ENCODE measurements around the gene MICALL2.

MICALL2 gene

DNA sequence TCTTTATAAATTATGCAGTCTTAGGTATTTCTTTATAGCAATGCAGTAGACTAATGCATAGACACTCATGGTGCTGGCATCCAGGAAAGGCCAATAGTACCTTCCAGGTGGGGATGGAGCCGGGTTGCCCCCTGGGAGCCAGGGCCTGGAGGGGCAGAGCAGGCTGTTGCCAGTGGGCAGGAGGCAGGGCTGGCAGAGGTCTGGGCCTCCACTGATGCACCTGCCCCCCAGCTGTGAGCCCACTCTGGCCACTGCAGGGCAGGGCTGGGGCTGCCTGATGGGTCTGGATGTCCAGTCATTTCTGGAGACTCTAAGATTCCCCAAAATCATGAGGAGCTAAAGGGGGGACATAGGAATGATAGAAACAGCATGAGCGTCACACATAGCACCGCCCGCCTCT is 66.7 kb downstream of the MICALL2 start:
- no peak overlapping the region for H3K27ac ChIP-seq (ENCODE audit: low read depth, low read length)
- H3F3A ChIP-seq (ENCODE audit: control insufficient read depth, insufficient read depth) = no peaks in the 10 kb centered on the region
- H3K4me2 ChIP-seq (ENCODE audit: low read length) = no peak overlapping the region
- H4K20me1 ChIP-seq (ENCODE audit: control insufficient read depth, insufficient read depth, low read depth, low read length) = no peaks in the 10 kb centered on the region
- TF ChIP-seq EZH2phosphoT487 (IDR thresholded peaks at IDR 0.05; ENCODE audit: borderline replicate concordance, low read length) = no peak
- TF ChIP-seq, protein P1, sequence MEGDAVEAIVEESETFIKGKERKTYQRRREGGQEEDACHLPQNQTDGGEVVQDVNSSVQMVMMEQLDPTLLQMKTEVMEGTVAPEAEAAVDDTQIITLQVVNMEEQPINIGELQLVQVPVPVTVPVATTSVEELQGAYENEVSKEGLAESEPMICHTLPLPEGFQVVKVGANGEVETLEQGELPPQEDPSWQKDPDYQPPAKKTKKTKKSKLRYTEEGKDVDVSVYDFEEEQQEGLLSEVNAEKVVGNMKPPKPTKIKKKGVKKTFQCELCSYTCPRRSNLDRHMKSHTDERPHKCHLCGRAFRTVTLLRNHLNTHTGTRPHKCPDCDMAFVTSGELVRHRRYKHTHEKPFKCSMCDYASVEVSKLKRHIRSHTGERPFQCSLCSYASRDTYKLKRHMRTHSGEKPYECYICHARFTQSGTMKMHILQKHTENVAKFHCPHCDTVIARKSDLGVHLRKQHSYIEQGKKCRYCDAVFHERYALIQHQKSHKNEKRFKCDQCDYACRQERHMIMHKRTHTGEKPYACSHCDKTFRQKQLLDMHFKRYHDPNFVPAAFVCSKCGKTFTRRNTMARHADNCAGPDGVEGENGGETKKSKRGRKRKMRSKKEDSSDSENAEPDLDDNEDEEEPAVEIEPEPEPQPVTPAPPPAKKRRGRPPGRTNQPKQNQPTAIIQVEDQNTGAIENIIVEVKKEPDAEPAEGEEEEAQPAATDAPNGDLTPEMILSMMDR (IDR thresholded peaks at IDR 0.05; ENCODE audit: low read depth, low read length, poor library complexity, severe bottlenecking) = no peak
- peaks cover 4% of the 10 kb centered on the region; the same call in 1 of the 2 replicates for H3K9me3 ChIP-seq (ENCODE audit: control insufficient read depth, insufficient read depth, low read length)
- H3K9me2 ChIP-seq (replicated peaks; ENCODE audit: control insufficient read depth, low read length) = no peaks in the 10 kb centered on the region
- H3K27me3 ChIP-seq (ENCODE audit: control insufficient read depth, low read length) = 0 out of 2 replicates have a peak, but pooled peaks cover 3% of the 10 kb centered on the region
- no peak overlapping the region for H3K4me3 ChIP-seq (ENCODE audit: low read length)
- H3K4me1 ChIP-seq (ENCODE audit: control insufficient read depth, low read length) = no peaks in the 10 kb centered on the region
- no peaks in the 10 kb centered on the region for H3K36me3 ChIP-seq (ENCODE audit: control insufficient read depth, low read length)
- H3K79me2 ChIP-seq (ENCODE audit: control insufficient read depth, low read length) = no peaks in the 10 kb centered on the region

DNA sequence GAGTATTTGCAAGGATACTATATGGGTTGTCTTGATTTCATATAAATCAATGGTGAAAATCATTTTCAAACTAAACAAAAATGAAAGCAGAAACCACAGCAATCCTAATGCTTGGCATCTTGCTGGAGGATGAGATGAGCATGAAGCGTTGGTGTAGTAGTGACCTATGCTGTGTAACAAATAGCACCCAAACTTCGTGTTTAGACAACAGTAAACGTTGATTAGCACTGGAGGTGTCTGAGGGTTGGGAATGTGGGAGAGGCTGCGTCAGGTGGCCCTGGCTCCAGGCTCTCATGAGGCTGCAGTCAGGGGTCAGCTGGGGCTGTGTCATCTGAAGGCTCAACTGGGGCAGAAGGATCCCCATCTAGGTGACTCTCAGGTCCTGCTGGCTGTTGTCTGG is 67.8 kb downstream of the MICALL2 start:
- H3K27ac ChIP-seq (ENCODE audit: low read depth, low read length) = no peak overlapping the region
- H3K36me3 ChIP-seq (ENCODE audit: control insufficient read depth, low read length) = no peaks in the 10 kb centered on the region
- H3K9me3 ChIP-seq (ENCODE audit: control insufficient read depth, insufficient read depth, low read length) = peaks cover 4% of the 10 kb centered on the region; the same call in 1 of the 2 replicates
- TF ChIP-seq, protein P1 (IDR thresholded peaks at IDR 0.05; ENCODE audit: low read depth, low read length, poor library complexity, severe bottlenecking) = no peak
- TF ChIP-seq EZH2phosphoT487 (IDR thresholded peaks at IDR 0.05; ENCODE audit: borderline replicate concordance, low read length) = no peak
- H3K27me3 ChIP-seq (ENCODE audit: control insufficient read depth, low read length) = 0 out of 2 replicates have a peak, but pooled peaks cover 3% of the 10 kb centered on the region
- no peaks in the 10 kb centered on the region for H3F3A ChIP-seq (ENCODE audit: control insufficient read depth, insufficient read depth)
- no peaks in the 10 kb centered on the region for H4K20me1 ChIP-seq (ENCODE audit: control insufficient read depth, insufficient read depth, low read depth, low read length)
- no peak overlapping the region for H3K4me2 ChIP-seq (ENCODE audit: low read length)
- H3K79me2 ChIP-seq (ENCODE audit: control insufficient read depth, low read length) = no peaks in the 10 kb centered on the region
- no peaks in the 10 kb centered on the region for H3K4me1 ChIP-seq (ENCODE audit: control insufficient read depth, low read length)
- H3K4me3 ChIP-seq (ENCODE audit: low read length) = no peak overlapping the region
- H3K9me2 ChIP-seq (replicated peaks; ENCODE audit: control insufficient read depth, low read length) = no peaks in the 10 kb centered on the region

DNA sequence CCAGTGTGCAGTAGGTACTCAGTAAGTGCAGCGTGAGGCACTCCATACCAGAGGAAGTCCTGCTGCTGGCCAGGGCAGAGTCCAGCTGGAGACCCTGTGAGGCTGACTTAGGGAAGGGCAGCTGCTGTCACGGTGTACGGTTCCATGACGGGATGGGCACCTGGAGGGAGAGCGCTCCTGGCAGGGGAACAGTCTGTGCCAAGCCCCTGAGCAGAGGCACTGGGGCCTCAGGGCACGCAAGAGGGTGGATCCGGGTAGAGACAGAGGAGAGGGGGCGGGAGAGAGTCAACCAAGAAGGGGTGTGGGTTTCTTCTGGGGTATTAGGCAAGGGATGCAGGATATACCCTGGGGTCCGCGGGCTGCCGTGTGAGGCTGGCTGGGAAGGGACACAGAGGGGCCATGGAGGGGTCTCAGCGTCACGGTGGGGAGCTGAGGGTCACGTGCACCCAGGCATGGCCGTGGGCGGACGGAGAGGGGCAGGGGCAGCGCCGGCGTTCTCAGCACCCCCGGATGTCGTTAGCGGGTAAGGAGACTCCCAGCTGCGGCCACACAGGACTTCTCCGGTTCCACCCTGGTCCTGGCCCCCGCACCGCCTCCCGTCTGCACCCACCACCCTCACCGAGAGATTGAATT is 70.5 kb downstream of the MICALL2 start:
- no peak overlapping the region for H3K4me3 ChIP-seq (ENCODE audit: low read length)
- H4K20me1 ChIP-seq (ENCODE audit: control insufficient read depth, insufficient read depth, low read depth, low read length) = no peaks in the 10 kb centered on the region
- peaks cover 4% of the 10 kb centered on the region; the same call in 1 of the 2 replicates for H3K9me3 ChIP-seq (ENCODE audit: control insufficient read depth, insufficient read depth, low read length)
- H3K4me1 ChIP-seq (ENCODE audit: control insufficient read depth, low read length) = no peaks in the 10 kb centered on the region
- TF ChIP-seq, protein P1 (IDR thresholded peaks at IDR 0.05; ENCODE audit: low read depth, low read length, poor library complexity, severe bottlenecking) = no peak
- no peak for TF ChIP-seq EZH2phosphoT487 (IDR thresholded peaks at IDR 0.05; ENCODE audit: borderline replicate concordance, low read length)
- 0 out of 2 replicates have a peak, but pooled peaks cover 3% of the 10 kb centered on the region for H3K27me3 ChIP-seq (ENCODE audit: control insufficient read depth, low read length)
- H3K4me2 ChIP-seq (ENCODE audit: low read length) = no peak overlapping the region
- H3K36me3 ChIP-seq (ENCODE audit: control insufficient read depth, low read length) = no peaks in the 10 kb centered on the region
- H3K79me2 ChIP-seq (ENCODE audit: control insufficient read depth, low read length) = no peaks in the 10 kb centered on the region
- H3K9me2 ChIP-seq (replicated peaks; ENCODE audit: control insufficient read depth, low read length) = no peaks in the 10 kb centered on the region
- no peak overlapping the region for H3K27ac ChIP-seq (ENCODE audit: low read depth, low read length)
- no peaks in the 10 kb centered on the region for H3F3A ChIP-seq (ENCODE audit: control insufficient read depth, insufficient read depth)
